Upper lobe of left lung (tissue), 4 donors: Measurements from ENCODE around the gene MORN1.

ENCODE experiments used
- CTCF ChIP-seq, 6 experiments: fragments of 450-650 bp in 4 of 6; fragments of 200-600 bp in 2 of 6; sonication (generic) in 2 of 6; IDR thresholded peaks; one replicate each; pipeline ENCODE4 v1.5.1; 2016 to 2019; ENCODE audit warnings: antibody characterized with exemption in 6 of 6
- EP300 ChIP-seq, 4 donors: sonication (generic); formaldehyde crosslinking; IDR thresholded peaks; one replicate each; pipeline ENCODE4 v1.5.1; 2017; ENCODE audit warnings: antibody characterized with exemption in 4 of 4, control low read depth in 2 of 4
- POLR2A ChIP-seq, 4 donors: fragments of 450-650 bp; IDR thresholded peaks; one replicate each; pipeline ENCODE4 v1.5.1; 2016 to 2017; ENCODE audit warnings: antibody characterized with exemption in 4 of 4, mild to moderate bottlenecking in 2 of 4

DNA sequence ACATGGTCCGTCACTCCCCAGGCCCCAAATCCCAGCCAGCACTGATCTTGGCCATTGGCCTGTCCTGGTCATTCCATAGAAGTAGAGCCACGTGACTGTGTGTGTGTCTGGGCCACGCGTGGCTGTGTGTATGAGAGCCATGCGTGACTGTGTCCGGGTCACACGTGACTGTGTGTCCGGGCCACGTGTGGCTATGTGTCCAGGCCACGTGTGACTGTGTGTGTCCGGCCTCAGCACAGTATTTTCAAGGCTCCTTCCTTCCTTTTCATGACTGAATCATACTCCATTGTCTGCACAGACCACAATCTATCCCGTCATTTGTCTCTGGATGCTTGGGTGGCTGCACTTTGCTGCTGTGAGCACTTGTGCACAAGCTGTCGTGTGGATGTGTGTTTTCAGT is 95.8 kb downstream of the MORN1 start:
- TF ChIP-seq CTCF (IDR thresholded peaks at IDR 0.05) (no peak), POLR2A (IDR thresholded peaks at IDR 0.05) (no peak), EP300 (IDR thresholded peaks at IDR 0.05) (no peak)
